ENCODE results near the gene PLIN5.

Gene PLIN5

GRCh38 chr19:4553775-4554174 lies 18.8 kb upstream of the PLIN5 start:
- TF ChIP-seq CTCF (IDR thresholded peaks at IDR 0.05; ENCODE audit: low read depth, low read length), result no peak
- H3K4me3 ChIP-seq (ENCODE audit: low read depth, low read length), result no peak overlapping the region

GRCh38 chr19:4553092-4553695 lies 18.2 kb upstream of the PLIN5 start:
- TF ChIP-seq CTCF (IDR thresholded peaks at IDR 0.05; ENCODE audit: low read depth, low read length), result no peak

GRCh38 chr19:4552525-4552819 lies 17.4 kb upstream of the PLIN5 start:
- H3K4me3 ChIP-seq (ENCODE audit: low read depth, low read length), result no peak overlapping the region
- no peak for TF ChIP-seq CTCF (IDR thresholded peaks at IDR 0.05; ENCODE audit: low read depth, low read length)

More at GRCh38 chr19:4553092-4553695, 18.2 kb upstream of the PLIN5 start:
- H3K4me3 ChIP-seq (ENCODE audit: low read depth, low read length), result no peak overlapping the region

- no peak for TF ChIP-seq CTCF (IDR thresholded peaks at IDR 0.05; ENCODE audit: low read depth, low read length)
- H3K4me3 ChIP-seq (ENCODE audit: low read depth, low read length), result no peak overlapping the region
Observed at GRCh38 chr19:4550479-4551050, 15.5 kb upstream of the PLIN5 start.

- TF ChIP-seq CTCF (IDR thresholded peaks at IDR 0.05; ENCODE audit: low read depth, low read length), result no peak
- no peak overlapping the region for H3K4me3 ChIP-seq (ENCODE audit: low read depth, low read length)
Observed at GRCh38 chr19:4550018-4550417, 15.0 kb upstream of the PLIN5 start.

- TF ChIP-seq CTCF (IDR thresholded peaks at IDR 0.05; ENCODE audit: low read depth, low read length), result no peak
- H3K4me3 ChIP-seq (ENCODE audit: low read depth, low read length), result no peak overlapping the region
Observed at GRCh38 chr19:4548238-4548584, 13.2 kb upstream of the PLIN5 start.

- H3K4me3 ChIP-seq (ENCODE audit: low read depth, low read length), result no peak overlapping the region
- peak; percentile 19; the same call in 1 of the 2 replicates for TF ChIP-seq CTCF (IDR thresholded peaks at IDR 0.05; ENCODE audit: low read depth, low read length)
Observed at GRCh38 chr19:4547303-4548237, 12.5 kb upstream of the PLIN5 start.
